SK-N-SH (cell line): ENCODE results near the gene PROP1. TPM values are rescaled to one million over a fixed set of nuclear protein-coding genes. Genes with fewer than 3 reads are reported as not detected.

Source experiments
- CTCF ChIA-PET: fragments of 300-600, 350-600 bp; formaldehyde crosslinking; extraction: SDS; loops from one replicate; lab custom pipeline; 2021; lab: Yijun Ruan, JAX
- POLR2A ChIA-PET: fragments of 350-600 bp; sonication (Branson Sonifier 250); formaldehyde crosslinking; extraction: SDS; loops from one replicate; lab custom pipeline; 2020; ENCODE audit warnings: antibody characterized with exemption, inconsistent platforms; lab: Yijun Ruan, JAX
- DNase-seq: peaks from one replicate; pipeline ENCODE4 v3.0.0; 2012
- H2AFZ ChIP-seq: fragments of 200-600 bp; sonication (generic); 2 replicates; pipeline ENCODE4 v1.8.1; 2016; ENCODE audit warnings: antibody characterized with exemption, mild to moderate bottlenecking, low read depth
- H3F3A ChIP-seq: fragments of 200-600 bp; sonication (generic); replicated peaks from 2 replicates; pipeline ENCODE3; 2016; ENCODE audit warnings: antibody characterized with exemption, mild to moderate bottlenecking; ENCODE audit not compliant: insufficient read depth
- H3K27ac ChIP-seq, 2 experiments: fragments of 200-500 bp in 1 of 2; fragments of 200-600 bp in 1 of 2; sonication (Bioruptor generic) in 1 of 2; sonication (generic), shearing (Covaris generic) in 1 of 2; 2 replicates each; pipeline versions ENCODE4 v1.5.1 to v1.6.1; 2014 to 2016; ENCODE audit warnings: low read depth in 2 of 2, inconsistent platforms in 1 of 2, low read length in 1 of 2, mild to moderate bottlenecking in 1 of 2, mixed read lengths in 1 of 2
- H3K27me3 ChIP-seq: fragments of 200-600 bp; sonication (generic), shearing (Covaris generic); 2 replicates; pipeline ENCODE4 v1.6.1; 2016; ENCODE audit warnings: mixed run types; ENCODE audit not compliant: insufficient read depth
- H3K36me3 ChIP-seq, 2 experiments: fragments of 200-500 bp in 1 of 2; fragments of 200-600 bp in 1 of 2; sonication (Bioruptor generic) in 1 of 2; sonication (generic) in 1 of 2; replicated peaks in 1 of 2; 2 replicates each; pipeline versions ENCODE3 to v1.5.1; 2014 to 2016; ENCODE audit warnings: low read length in 1 of 2, mild to moderate bottlenecking in 1 of 2; ENCODE audit not compliant: insufficient read depth in 2 of 2, control insufficient read depth in 1 of 2
- H3K4me1 ChIP-seq, 2 experiments: fragments of 200-500 bp in 1 of 2; fragments of 200-600 bp in 1 of 2; sonication (Bioruptor generic) in 1 of 2; sonication (generic), shearing (Covaris generic) in 1 of 2; 2 replicates each; pipeline versions ENCODE4 v1.5.1 to v1.6.1; 2014 to 2016; ENCODE audit warnings: low read depth in 1 of 2, low read length in 1 of 2, mixed run types in 1 of 2; ENCODE audit not compliant: insufficient read depth in 2 of 2, control insufficient read depth in 1 of 2
- H3K4me2 ChIP-seq: fragments of 200-600 bp; sonication (generic), shearing (Covaris generic); 2 replicates; pipeline ENCODE4 v1.6.1; 2017; ENCODE audit warnings: mixed run types
- H3K4me3 ChIP-seq, 2 experiments: fragments of 200-500 bp in 1 of 2; fragments of 200-600 bp in 1 of 2; sonication (Bioruptor generic) in 1 of 2; sonication (generic), shearing (Covaris generic) in 1 of 2; 2 replicates each; pipeline versions ENCODE4 v1.5.1 to v1.8.1; 2014 to 2016; ENCODE audit warnings: low read depth in 2 of 2, inconsistent platforms in 1 of 2, low read length in 1 of 2, mild to moderate bottlenecking in 1 of 2, mixed read lengths in 1 of 2, moderate library complexity in 1 of 2
- H3K79me2 ChIP-seq: fragments of 200-600 bp; sonication (generic); 2 replicates; pipeline ENCODE4 v1.8.1; 2017; ENCODE audit warnings: mild to moderate bottlenecking; ENCODE audit not compliant: insufficient read depth
- H3K9ac ChIP-seq: fragments of 200-600 bp; sonication (generic); 2 replicates; pipeline ENCODE4 v1.6.1; 2017; ENCODE audit warnings: mixed run types
- H3K9me2 ChIP-seq: fragments of 200-600 bp; sonication (generic); 2 replicates; pipeline ENCODE4 v1.6.1; 2017; ENCODE audit warnings: mixed run types
- H3K9me3 ChIP-seq: fragments of 200-600 bp; sonication (generic); 2 replicates; pipeline ENCODE4 v1.6.1; 2017; ENCODE audit warnings: mixed run types, mild to moderate bottlenecking, moderate library complexity
- H4K20me1 ChIP-seq: fragments of 200-600 bp; sonication (generic); 2 replicates; pipeline ENCODE4 v1.6.1; 2017; ENCODE audit warnings: mild to moderate bottlenecking, mixed run types; ENCODE audit not compliant: insufficient read depth
- EP300 ChIP-seq, 2 experiments: IDR thresholded peaks; 2 replicates each; pipeline versions ENCODE4 v1.4.0 to v1.6.1; 2012; ENCODE audit warnings: borderline replicate concordance in 1 of 2, low read depth in 1 of 2, low read length in 1 of 2
- EZH2phosphoT487 ChIP-seq: fragments of 200-600 bp; sonication (generic); IDR thresholded peaks from 2 replicates; pipeline ENCODE4 v1.6.1; 2017; ENCODE audit warnings: low read depth, mixed run types, mild to moderate bottlenecking, antibody characterized with exemption, moderate library complexity, borderline replicate concordance
- FOXM1 ChIP-seq: IDR thresholded peaks from 2 replicates; pipeline ENCODE4 v1.4.0; 2012; ENCODE audit warnings: low read depth, mild to moderate bottlenecking
- GABPA ChIP-seq: IDR thresholded peaks from 2 replicates; pipeline ENCODE4 v1.4.0; 2012; ENCODE audit warnings: low read depth, mild to moderate bottlenecking
- IRF3 ChIP-seq: fragments of 150-350 bp; IDR thresholded peaks from 2 replicates; pipeline ENCODE4 v1.6.1; 2016; ENCODE audit warnings: mild to moderate bottlenecking, low read depth, low read length
- JUND ChIP-seq: IDR thresholded peaks from 2 replicates; pipeline ENCODE4 v1.4.0; 2012
- MAX ChIP-seq: IDR thresholded peaks from 2 replicates; pipeline ENCODE4 v1.4.0; 2012; ENCODE audit warnings: low read depth
- MEF2A ChIP-seq: IDR thresholded peaks from 2 replicates; pipeline ENCODE4 v1.4.0; 2012; ENCODE audit warnings: low read depth, borderline replicate concordance
- MXI1 ChIP-seq: IDR thresholded peaks from 2 replicates; pipeline ENCODE4 v1.6.1; 2012; ENCODE audit warnings: mild to moderate bottlenecking, low read depth, low read length, improper control_type of control experiment
- POLR2AphosphoS5 ChIP-seq: IDR thresholded peaks from 2 replicates; pipeline ENCODE4 v1.6.1; 2012; ENCODE audit warnings: low read depth, low read length
- RAD21 ChIP-seq: IDR thresholded peaks from 2 replicates; pipeline ENCODE4 v1.6.1; 2012; ENCODE audit warnings: mild to moderate bottlenecking, low read length
- RCOR1 ChIP-seq: fragments of 150-350 bp; IDR thresholded peaks from 2 replicates; pipeline ENCODE4 v1.6.1; 2017; ENCODE audit warnings: antibody characterized with exemption, low read length
- RFX5 ChIP-seq: IDR thresholded peaks from 2 replicates; pipeline ENCODE4 v1.6.1; 2012; ENCODE audit warnings: mild to moderate bottlenecking, improper control_type of control experiment, low read length
- SMC3 ChIP-seq: IDR thresholded peaks from 2 replicates; pipeline ENCODE4 v1.6.1; 2012; ENCODE audit warnings: low read depth, low read length, improper control_type of control experiment
- TCF12 ChIP-seq: IDR thresholded peaks from 2 replicates; pipeline ENCODE4 v1.4.0; 2012
- USF1 ChIP-seq: IDR thresholded peaks from 2 replicates; pipeline ENCODE4 v1.4.0; 2012; ENCODE audit warnings: low read depth, borderline replicate concordance
- USF2 ChIP-seq: fragments of 150-350 bp; IDR thresholded peaks from 2 replicates; pipeline ENCODE4 v1.6.1; 2017; ENCODE audit warnings: antibody characterized with exemption, low read length, low read depth, borderline replicate concordance
- YY1 ChIP-seq: IDR thresholded peaks from 2 replicates; pipeline ENCODE4 v1.4.0; 2012; ENCODE audit warnings: low read depth, mild to moderate bottlenecking
- ZBTB33 ChIP-seq: IDR thresholded peaks from 2 replicates; pipeline ENCODE4 v1.4.0; 2012; ENCODE audit warnings: low read depth, borderline replicate concordance
- WGBS: methylation state at CpG from one replicate; pipeline ENCODE4 v1.1.6; 2017; ENCODE audit warnings: low lambda C conversion rate; 5-methylcytosine and 5-hydroxymethylcytosine counted together
- polyA plus RNA-seq, 3 experiments: library from polyadenylated mRNA; depleted of rRNA; stranded (reverse); fragments of >200 nt; gene quantifications; 2 replicates each; pipeline ENCODE4 v1.2.3, GENCODE V29; 2012

Gene PROP1
- polyA plus RNA-seq, 1 of the 3 experiments (the other 2 are of a cell fraction) = not detected

- TF ChIP-seq USF1 (no peak), EP300 (IDR thresholded peaks at IDR 0.05; ENCODE audit: borderline replicate concordance in 1 of 2, low read depth in 1 of 2, low read length in 1 of 2) (no peak), RAD21 (no peak)
Measured at GRCh38 chr5:177966839-177967166, 29.2 kb downstream of the PROP1 start (continued).

- H4K20me1 ChIP-seq = no peaks in the 10 kb centered on the region
- CTCF ChIA-PET = no interaction called here
- no peak overlapping the region for H3K27ac ChIP-seq
- DNase-seq = no peak
- H3K27me3 ChIP-seq = no peaks in the 10 kb centered on the region
- 59% methylated on average over 14 of the region's 19 CpGs for WGBS
- H3K9me3 ChIP-seq = no peaks in the 10 kb centered on the region
- H3F3A ChIP-seq = no peaks in the 10 kb centered on the region
- H3K9me2 ChIP-seq = no peaks in the 10 kb centered on the region
- POLR2A ChIA-PET = no interaction called here
- no peak overlapping the region for H3K4me2 ChIP-seq
- no peaks in the 10 kb centered on the region for H3K4me1 ChIP-seq
- TF ChIP-seq JUND (no peak), EP300 (IDR thresholded peaks at IDR 0.05; ENCODE audit: borderline replicate concordance in 1 of 2, low read depth in 1 of 2, low read length in 1 of 2) (no peak), GABPA (no peak), IRF3 (no peak), RFX5 (no peak), MEF2A (no peak), USF2 (no peak), EZH2phosphoT487 (no peak), MXI1 (no peak), POLR2AphosphoS5 (no peak), YY1 (no peak), RCOR1 (no peak), SMC3 (no peak), ZBTB33 (no peak), MAX (no peak), TCF12 (no peak), FOXM1 (no peak)
- no peak overlapping the region for H2AFZ ChIP-seq
- no peak overlapping the region for H3K4me3 ChIP-seq
- no peak overlapping the region for H3K9ac ChIP-seq
- no peaks in the 10 kb centered on the region for H3K36me3 ChIP-seq
- H3K79me2 ChIP-seq = no peaks in the 10 kb centered on the region
Measured at GRCh38 chr5:177966009-177966838, 29.8 kb downstream of the PROP1 start.
